ENCODE results near the gene COX6A2.

DNA sequence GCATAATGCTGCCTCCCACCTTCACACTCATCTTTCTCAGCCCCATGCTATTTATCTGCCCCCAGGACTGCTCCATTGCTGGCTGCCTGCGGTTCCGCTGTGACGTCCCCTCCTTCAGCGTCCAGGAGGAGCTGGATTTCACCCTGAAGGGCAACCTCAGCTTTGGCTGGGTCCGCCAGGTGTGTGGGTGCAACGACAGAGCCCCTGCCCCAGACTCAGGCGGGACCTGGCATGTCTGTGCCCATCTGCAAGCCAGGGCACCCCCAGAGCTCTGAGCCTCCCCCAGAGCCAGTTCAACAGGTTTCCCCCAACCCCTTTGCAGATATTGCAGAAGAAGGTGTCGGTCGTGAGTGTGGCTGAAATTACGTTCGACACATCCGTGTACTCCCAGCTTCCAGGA is 48.0 kb downstream of the COX6A2 start:
- no peak for TF ChIP-seq POLR2A (IDR thresholded peaks at IDR 0.05)
- TF ChIP-seq, protein P1, sequence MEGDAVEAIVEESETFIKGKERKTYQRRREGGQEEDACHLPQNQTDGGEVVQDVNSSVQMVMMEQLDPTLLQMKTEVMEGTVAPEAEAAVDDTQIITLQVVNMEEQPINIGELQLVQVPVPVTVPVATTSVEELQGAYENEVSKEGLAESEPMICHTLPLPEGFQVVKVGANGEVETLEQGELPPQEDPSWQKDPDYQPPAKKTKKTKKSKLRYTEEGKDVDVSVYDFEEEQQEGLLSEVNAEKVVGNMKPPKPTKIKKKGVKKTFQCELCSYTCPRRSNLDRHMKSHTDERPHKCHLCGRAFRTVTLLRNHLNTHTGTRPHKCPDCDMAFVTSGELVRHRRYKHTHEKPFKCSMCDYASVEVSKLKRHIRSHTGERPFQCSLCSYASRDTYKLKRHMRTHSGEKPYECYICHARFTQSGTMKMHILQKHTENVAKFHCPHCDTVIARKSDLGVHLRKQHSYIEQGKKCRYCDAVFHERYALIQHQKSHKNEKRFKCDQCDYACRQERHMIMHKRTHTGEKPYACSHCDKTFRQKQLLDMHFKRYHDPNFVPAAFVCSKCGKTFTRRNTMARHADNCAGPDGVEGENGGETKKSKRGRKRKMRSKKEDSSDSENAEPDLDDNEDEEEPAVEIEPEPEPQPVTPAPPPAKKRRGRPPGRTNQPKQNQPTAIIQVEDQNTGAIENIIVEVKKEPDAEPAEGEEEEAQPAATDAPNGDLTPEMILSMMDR (IDR thresholded peaks at IDR 0.05 in 8 of 11, conservative IDR thresholded peaks at IDR 0.05 in 3 of 11), result no peak
